GM21515 (cell line): Measurements from ENCODE around the gene TPCN2.
"Not testable (repeated sequence)": the region's sequence is repeated elsewhere in the genome, so short reads cannot be mapped to it uniquely, and the experiment has no call there.

ENCODE experiments used
- ATAC-seq: cut with Tn5 transposase; IDR thresholded peaks from one replicate; pipeline ENCODE4 v1.9.1; 2021; ENCODE audit not compliant: unreplicated experiment

Gene TPCN2

DNA sequence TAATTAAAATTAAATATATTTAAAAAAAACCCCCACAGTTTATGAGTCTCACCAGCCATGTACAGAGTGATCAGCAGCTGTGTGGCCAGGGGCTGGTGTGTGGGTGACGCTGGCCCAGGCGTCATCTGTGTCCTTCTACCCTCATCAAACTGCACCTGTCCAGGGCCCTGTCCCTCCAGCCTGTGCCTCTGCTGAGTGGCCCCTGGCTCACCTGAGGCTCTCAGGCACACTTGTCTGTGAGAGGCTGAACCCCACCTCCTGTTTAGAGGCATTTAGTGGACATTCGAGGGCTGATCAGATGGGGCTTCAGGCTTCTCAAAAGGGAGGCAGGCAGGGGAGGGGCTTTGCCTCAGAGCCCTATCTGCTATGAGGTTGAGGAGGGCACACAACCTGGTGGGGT is 77.1 kb downstream of the TPCN2 start:
- no peak for ATAC-seq

GRCh38 chr11:69126286-69126685 is 77.6 kb downstream of the TPCN2 start:
- ATAC-seq, result no peak

GRCh38 chr11:69127081-69127850 is 78.5 kb downstream of the TPCN2 start:
- ATAC-seq, result no peak

- ATAC-seq, result no peak
Observed at GRCh38 chr11:69127884-69128283, 79.2 kb downstream of the TPCN2 start.

GRCh38 chr11:69129053-69129452 is 80.3 kb downstream of the TPCN2 start:
- no peak for ATAC-seq

- no peak for ATAC-seq
Observed at GRCh38 chr11:69129647-69130046, 80.9 kb downstream of the TPCN2 start.

DNA sequence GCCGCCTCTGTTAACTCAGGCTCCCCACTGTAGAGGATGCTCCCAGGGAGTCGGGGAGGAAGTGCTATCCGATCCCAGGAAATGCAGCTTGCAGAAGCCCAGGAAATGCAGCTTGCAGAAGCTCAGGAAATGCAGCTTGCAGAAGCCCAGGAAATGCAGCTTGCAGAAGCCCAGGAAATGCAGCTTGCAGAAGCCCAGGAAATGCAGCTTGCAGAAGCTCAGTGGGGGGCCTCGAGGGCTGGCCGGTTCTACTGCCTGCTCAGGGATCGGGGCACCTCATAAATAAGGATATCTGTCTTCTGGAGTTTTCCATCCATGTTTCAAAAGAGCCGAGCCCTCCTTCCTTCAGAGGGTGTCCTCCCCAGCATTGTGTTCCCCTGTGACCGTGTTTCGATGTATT is 81.9 kb downstream of the TPCN2 start:
- no peak for ATAC-seq

- ATAC-seq, result no peak
Observed at GRCh38 chr11:69131121-69131566, 82.4 kb downstream of the TPCN2 start.

DNA sequence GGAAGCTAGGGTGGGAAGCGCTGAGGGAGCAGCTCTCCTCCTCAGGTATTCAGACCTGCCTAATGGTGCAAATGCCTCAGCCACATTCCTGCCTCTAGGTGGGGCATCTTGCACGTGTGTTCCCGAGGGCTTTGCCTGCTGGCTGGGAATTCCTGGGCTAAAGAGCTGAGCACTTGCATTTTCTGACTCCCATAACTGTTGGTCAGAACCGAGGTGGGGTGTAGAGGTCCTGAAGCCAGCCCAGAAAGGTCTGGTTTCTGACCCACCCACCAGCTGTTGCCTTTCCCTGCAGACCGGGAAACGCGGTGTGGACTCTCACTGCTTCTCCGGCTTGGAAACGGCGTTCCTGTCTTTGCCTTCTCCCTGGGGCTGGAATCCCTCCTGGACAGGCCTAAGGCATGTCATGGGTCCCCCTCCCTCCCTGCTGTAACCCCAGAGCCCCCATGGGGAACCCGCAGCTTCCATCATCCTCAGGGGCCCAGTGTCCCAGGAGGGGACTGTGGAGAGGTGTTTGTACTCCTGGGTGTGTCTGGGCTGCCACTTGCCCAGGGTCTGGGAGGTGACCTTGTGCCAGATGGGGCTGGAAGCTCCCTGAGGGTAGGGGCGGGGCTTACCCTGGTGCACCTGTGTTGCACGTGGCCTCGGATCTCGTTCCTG is 83.0 kb downstream of the TPCN2 start:
- ATAC-seq, result no peak

- no peak for ATAC-seq
Observed at GRCh38 chr11:69132301-69132670, 83.6 kb downstream of the TPCN2 start.

DNA sequence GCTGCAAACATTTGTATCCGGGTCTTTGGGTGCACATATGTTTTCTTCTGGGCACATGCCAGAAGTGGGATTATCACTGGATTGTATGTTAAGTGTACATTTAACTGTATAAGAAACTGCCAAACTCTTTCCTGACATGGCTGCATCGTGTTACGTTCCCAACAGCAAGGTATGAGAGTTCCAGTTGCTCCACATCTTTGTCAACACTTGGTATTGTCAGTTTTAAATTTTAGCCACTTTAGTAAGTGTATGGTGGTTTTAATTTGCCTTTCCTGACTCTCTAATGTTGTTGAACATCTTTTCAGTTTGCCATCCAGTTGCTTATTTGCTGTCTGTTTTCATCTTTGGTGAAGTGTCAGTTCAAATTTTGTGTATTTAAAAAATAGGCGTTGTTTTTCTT is 84.5 kb downstream of the TPCN2 start:
- no peak for ATAC-seq

DNA sequence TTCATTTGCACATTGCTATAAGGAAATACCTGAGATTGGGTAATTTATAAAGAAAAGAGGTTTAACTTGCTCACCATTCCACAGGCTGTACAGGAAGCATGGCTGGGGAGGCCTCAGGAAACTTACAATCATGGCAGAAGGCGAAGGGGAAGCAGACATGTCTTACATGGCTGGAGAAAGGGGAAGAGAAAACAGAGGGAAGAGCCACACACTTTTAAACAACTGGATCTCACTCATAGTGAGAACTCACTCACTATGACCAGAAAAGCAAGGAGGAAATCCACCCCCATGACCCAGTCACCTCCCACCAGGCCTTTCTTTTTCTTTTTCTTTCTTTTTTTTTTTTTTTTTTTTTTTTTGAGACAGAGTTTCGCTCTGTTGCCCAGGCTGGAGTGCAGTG is 85.5 kb downstream of the TPCN2 start:
- not testable (repeated sequence) for ATAC-seq

- no peak for ATAC-seq
Observed at GRCh38 chr11:69134957-69135356, 86.2 kb downstream of the TPCN2 start.

DNA sequence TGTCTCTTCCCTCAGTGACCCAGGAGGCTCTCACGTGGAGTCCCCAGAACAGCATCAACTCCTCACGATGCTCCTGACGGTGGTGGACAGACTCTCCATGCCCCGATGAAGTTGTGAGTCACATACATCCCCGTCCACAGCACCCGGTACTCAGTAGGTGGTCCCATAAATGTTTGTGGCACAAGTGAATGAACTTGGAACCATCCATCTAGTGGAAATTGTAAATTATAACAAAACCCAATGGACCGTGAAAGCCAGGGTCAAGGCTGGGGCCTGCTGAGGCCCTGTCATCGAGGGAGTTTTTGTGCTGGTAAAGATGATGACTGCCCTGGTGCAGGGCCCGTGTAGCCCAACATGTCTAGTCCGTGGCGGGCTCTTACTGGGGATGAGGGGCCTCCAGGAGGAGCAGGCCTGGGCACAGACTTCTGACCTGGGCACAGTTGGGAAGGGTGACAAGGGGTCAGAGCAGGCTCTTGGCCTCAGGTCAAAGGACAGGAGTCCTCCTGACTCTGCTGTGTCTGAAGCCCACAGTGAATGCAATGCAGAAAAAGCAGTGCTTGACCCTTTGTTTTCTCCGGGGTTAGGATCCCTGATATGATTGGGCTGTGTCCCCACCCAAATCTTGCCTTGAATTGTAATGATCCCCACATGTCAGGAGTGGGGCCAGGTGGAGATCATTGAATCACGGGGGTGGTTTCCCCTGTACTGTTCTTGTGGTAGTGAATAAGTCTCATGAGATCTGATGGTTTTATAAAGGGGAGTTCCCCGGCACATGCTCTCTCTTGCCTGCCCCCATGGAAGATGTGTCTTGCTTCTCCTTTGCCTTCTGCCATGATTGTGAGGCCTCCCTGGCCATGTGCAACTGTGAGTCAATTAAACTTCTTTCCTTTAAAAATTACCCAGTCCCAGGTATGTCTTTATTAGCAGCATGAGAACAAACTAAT is 87.0 kb downstream of the TPCN2 start:
- no peak for ATAC-seq

- ATAC-seq, result no peak
Observed at GRCh38 chr11:69136471-69136870, 87.7 kb downstream of the TPCN2 start.

DNA sequence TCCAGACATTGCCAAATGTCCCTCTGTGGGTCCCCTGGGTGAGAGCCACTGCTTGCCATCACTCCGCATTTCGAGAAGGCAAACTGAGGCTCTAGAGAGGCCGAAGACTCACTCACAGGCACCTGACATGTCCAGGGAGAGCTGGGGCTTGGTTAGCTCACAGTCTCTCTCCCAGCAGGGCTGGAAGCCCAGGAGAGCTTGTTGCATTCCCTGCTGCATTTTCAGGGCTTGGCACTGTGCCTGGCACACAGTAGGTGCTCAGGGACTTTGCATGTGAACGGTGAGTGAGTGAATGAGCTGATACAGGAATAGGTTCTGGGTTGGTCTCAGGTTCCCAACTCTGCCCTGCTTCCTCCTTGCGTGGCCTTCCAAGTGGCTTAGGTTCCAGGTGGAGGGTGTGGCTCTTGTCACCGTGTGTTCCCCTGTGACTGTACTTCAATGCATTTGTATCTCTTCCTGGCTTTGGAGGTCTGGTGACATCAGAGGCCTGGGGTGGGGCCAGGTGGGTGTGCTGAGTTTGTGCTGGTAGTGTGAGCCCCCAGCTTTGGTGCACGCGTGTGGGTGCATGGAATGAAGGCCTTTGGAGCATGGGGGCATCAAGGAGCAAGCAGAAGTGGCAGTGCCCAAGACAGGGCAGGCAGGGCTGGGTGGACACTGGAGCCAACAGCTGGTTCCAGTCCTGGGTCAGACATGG is 88.6 kb downstream of the TPCN2 start:
- ATAC-seq, result no peak

DNA sequence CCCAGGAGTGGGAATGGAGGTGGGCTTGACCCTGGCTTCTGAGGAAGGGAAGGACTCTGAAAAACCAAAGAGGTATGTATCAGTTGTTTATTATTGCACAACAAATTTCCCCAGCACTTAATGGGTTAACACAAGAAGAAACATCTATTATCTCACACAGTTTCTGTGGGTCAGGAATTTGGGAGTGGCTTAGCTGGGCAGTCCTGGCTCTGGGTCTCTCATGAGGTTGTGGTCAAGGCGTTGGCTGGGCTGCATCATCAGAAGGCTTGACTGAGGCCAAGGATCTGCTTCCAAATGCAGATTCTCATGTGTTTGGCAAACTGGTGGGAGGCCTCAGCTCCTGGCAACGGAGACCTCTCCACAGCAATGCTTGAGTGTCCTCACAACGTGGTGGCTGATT is 89.5 kb downstream of the TPCN2 start:
- ATAC-seq, result no peak

GRCh38 chr11:69140161-69140560 is 91.4 kb downstream of the TPCN2 start:
- not testable (repeated sequence) for ATAC-seq

- ATAC-seq, result no peak
Observed at GRCh38 chr11:69140635-69141034, 91.9 kb downstream of the TPCN2 start.

- ATAC-seq, result no peak
Observed at GRCh38 chr11:69141742-69142141, 93.0 kb downstream of the TPCN2 start.

GRCh38 chr11:69142895-69143294 is 94.2 kb downstream of the TPCN2 start:
- ATAC-seq, result no peak
